CD4-positive, alpha-beta T cell treated with Interleukin-4 for 1 hour (primary cell): ENCODE data around the gene VHLL.
"Not testable (repeated sequence)": the region's sequence is repeated elsewhere in the genome, so short reads cannot be mapped to it uniquely, and the experiment has no call there.

ENCODE experiments used
- DNase-seq, 2 donors: peaks; one replicate each; pipeline ENCODE4 v3.0.0-alpha.2; 2020 to 2022

Gene VHLL

DNA sequence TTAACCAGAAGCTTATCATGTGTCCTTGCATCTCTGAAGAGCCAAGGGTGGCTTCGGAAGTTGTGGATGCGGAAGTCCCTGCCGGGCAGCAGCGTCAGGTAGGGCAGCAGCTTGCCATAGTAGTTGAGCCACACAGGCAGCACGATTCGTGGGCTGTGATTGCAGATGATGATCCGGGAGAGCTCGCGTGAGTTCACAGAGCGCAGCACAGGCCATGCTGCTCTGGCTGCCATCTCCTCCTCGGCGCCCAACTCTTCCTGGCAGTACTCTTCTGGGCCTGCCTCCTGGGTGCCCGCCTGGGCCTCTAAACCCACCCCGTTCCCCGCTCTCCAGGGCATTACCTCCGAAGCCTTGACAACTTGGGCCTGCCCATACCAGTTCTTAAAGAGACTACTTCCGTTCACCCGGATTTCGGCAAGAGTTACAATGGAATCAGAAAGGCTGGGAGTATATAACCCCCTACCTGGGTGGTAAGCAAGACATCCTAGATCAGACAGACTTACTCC is at the start of gene VHLL:
TSS of gene VHLL (minus strand) at position 456 of the 506 bp plus-strand sequence. CDS start at position 338, 118 bp downstream.
- no peak for DNase-seq

GRCh38 chr1:156347331-156347730 is 48.2 kb upstream of the VHLL start:
- DNase-seq: no peak

- no peak for DNase-seq
These were observed 47.5 kb upstream of the VHLL start for GRCh38 chr1:156346636-156347035.

- DNase-seq: not testable (repeated sequence)
These were observed 46.9 kb upstream of the VHLL start for GRCh38 chr1:156346035-156346434.

- DNase-seq: no peak
These were observed 45.3 kb upstream of the VHLL start for GRCh38 chr1:156344409-156344808.

GRCh38 chr1:156342166-156342955 is 43.3 kb upstream of the VHLL start:
- no peak for DNase-seq

DNA sequence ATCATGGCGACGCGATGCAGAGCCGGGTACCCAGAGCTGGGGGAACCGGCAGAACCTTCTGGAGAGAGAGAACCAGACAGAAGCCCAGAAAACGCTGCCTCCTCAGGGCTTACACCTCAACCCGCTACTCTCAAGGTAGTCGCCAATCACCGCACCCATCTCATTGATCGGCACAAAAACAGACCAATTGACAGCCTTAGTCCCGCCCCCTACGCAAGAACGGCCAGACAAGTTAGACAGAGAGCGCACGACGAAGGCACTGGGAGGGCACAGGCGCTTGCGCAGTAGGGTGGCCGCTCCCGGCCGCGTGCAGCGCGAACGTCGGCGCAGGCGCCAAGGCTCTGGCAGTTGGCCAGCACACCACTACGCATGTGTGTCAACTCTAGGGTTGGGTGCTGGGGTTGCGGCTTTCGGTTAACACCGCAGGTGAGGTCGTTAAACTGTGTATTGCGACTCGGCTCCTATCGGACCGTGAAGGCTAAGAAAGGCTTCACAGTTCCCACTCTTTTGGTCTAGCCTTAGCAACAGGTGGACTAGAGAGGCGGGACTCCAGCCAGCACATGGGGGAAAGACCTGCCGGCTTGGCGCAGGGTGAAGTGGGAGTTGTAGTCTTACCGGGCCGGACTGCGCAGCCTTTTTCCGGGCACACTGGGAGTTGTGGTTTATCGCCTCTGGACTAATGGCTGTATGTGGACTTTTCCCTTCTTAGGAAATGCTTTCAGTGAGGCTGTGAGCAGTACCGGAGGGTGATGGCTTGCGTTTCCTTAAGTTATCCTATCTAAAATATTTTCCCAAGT is 39.3 kb upstream of the VHLL start, which contains the start of the genes CCT3 and TSACC:
TSS of gene CCT3 (minus strand) at position 113 of the 797 bp plus-strand sequence. CDS start at position 5, 108 bp downstream.
TSS of gene TSACC (plus strand) at position 347 of the 797 bp plus-strand sequence. CDS start 1,232 bp downstream, outside the sequence.
- peak; percentile 100 for DNase-seq

DNA sequence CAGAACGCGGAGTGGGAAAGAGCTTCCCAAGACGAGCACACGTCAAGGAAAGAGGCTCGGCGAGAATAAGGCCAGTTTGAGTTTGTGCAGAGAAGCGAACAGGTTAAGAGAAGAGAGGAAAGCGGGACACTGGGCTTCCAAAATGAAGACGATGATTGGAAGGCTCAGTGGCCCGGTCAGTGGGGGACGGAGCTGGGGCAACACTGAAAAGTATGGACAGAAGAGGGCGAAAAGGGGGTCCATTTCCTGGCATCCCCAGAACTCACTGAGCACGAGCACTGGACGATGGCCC is 38.7 kb upstream of the VHLL start:
- no peak for DNase-seq

DNA sequence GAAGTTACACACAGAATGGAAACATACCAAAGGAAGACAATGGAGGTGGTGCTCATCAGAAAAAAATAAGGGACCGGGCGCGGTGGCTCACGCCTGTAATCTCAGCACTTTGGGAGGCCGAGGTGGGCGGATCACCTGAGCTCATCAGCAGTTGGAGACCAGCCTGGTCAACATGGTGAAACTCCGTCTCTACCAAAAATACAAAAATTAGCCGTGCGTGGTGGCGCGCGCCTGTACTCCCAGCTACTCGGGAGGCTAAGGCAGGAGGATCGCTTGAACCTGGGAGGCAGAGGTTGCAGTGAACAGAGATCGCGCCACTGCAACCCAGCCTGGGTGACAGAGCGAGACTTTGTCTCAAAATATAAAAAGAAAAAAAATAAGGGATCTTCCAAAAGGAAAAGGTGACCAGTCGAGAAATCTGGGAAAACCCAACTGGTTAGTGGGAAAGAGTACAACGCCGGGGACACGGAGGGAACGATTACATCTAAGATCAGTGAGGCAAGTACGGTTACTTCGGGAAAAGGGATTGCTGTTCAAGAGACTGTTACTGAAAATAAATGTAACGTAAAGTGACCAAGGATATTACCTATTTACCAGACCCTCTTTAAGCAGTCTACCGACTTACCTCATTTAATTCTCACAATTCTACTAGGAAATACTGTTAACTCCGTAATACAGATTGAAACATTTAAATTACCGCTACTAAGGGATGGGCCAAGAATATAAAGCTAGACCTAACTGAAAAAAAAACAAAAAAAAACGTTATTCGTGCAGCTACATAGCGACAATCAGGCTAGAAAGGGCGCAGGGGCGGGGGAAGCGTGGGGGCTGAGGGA is 38.2 kb upstream of the VHLL start:
- DNase-seq: peak in 1 of 2 donors; percentile 1

DNA sequence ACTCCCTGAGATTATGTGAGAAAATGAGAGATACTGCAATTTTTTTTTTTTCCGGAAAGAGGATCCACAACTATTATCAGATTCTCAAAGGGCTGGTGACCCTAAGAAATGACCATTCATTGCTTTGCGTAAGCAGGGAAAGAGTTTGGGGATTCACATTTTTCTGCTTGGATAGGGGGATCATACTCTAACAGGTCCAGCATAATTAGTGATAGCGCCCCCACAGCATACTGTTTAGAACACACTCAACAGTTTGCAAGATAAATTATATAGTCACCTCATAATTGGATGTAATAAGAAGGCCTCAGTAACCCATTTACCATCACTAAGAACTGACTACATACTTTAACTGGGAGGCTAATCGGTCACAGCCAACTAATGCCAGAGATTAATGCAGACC is 37.1 kb upstream of the VHLL start:
- peak in 1 of 2 donors; percentile 9 for DNase-seq

GRCh38 chr1:156323179-156323578 is 24.1 kb upstream of the VHLL start:
- not testable (repeated sequence) for DNase-seq

DNA sequence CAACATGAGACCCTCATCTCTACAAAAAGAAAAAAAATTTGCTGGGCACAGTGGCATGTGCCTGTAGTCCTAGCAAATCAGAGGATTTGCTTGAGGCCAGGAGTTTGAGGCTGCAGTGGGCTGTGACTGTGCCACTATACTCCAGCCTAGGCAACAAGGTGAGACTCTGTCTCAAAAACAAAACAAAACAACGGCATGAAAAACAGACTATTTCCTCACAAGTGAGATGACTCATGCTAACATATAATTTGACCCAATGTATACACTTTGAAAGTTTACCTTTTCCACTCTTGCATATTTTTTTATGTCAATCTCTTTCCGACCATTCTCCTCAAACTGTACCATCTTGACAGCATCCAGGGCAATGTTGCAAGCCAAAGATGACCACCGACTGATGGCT is 21.5 kb upstream of the VHLL start:
- no peak for DNase-seq

- peak in 1 of 2 donors; percentile 45 for DNase-seq
These were observed 20.6 kb upstream of the VHLL start for GRCh38 chr1:156319664-156320063.

DNA sequence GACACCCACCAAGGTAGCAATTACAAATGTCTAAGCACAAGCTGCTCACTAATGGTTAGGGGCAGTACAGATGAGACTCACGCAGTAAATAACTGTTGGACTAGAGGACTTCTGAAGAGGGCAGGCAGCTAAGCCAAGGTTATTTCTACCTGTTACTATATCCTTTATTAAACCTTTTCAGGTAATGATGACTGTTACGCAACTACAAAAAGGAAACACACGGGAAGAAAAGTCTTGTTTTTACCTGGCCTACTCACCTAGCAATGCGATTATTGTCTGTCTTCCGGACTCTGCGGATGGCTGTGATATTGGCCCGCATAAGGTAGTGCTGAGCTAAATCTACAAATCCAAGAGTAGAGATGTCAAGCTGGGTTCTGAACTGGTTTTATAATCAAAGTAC is 17.8 kb upstream of the VHLL start:
- no peak for DNase-seq

DNA sequence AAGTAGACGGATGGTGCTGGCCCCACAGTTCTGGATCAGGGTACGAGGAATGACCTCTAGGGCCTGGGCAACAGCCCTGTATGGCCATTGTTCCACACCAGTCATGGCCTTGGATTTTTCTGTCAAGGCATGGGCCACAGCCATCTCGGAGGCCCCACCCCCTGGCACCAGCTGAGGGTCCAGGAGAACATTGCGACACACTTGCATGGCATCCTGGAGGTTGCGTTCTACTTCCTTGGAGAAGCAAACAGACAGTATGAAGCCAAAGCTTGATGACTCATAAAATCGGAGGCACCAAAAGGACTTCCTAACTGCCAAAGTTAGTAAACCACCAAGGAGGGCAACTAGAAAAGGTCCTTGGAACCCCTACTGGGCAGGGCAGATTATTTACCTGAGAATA is 11.9 kb upstream of the VHLL start:
- no peak for DNase-seq

DNA sequence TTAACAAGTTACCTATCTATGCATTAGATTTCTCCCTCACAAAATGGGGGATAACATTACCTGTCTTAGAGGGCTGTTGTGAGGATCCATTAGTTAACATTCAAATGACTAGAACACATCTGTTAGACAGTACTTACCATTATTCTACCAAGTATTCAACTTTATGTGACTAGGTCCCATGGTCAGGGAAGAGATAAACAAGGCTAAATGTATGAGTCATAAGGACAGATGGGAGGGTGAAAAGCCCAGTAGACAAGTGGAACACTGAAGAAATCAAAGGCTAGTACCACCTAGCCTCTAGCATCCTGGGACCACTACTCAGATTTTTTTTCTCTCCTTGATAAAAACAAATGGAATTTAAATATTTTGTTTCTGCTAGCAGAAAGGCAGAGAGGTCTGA is 9.0 kb upstream of the VHLL start:
- no peak for DNase-seq

DNA sequence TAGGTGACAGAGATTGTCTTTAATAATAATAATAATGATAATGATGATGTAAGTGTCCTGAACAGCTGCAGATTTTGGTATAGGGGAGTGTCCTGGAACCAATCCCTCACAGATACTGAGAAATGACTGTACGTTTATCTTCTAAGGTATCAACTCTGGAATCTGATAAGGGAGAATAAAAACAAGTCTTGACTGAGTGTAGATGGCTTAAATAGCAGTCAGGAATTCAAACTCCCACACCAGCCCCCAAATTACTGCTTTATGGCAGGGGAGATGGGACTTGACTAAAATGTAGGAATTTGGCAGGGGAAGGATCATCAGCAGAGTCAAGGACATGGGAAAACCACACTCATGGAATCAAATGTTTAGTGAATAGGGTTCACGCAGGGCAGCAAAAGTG is 6.1 kb upstream of the VHLL start:
- DNase-seq: no peak

DNA sequence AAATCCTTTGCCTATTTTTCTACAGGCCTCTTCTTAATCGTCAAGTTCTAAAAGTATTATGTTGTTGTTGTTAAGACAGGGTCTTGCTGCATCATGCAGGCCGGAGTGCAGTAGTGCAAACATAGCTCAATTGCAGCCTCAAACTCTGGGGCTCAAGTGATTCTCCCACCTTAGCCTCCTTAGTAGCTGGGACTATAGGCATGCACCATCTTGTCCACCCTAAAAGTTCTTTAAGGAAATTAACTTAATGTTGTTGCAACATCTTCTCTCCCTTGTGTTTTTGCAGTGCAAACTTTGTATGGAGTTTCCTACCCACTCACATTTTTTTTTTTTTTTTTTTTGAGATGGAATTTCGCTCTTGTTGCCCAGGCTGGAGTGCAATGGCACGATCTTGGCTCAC is 4.1 kb upstream of the VHLL start:
- no peak for DNase-seq

- DNase-seq: peak; percentile 46 to 61
These were observed 3.6 kb downstream of the VHLL start, which contains the start of gene GLMP for GRCh38 chr1:156295391-156295947. Gene GLMP, minus strand, starts transcription at chr1:156295679. Its CDS starts 34 bp downstream, at chr1:156295645.

DNA sequence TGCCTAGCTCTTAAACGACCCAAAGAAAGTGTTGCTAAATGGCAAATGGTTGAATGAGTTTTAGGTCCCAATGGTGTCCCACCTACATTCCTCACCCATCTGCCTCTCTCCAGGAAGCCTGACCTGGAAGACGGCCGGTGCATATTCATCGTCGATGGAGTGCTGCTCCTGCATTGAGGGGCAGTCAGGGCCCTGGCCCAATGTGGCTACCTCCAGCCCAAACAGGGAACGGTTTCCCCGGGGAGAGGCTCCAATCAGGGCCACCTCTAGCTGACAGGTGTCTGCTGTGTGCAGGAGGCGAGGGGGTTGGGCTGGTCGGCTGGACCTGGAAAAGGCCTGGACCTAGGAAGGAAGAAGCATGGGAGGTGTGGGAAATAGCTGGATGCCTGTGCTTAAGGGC is 5.2 kb downstream of the VHLL start:
- no peak for DNase-seq

DNA sequence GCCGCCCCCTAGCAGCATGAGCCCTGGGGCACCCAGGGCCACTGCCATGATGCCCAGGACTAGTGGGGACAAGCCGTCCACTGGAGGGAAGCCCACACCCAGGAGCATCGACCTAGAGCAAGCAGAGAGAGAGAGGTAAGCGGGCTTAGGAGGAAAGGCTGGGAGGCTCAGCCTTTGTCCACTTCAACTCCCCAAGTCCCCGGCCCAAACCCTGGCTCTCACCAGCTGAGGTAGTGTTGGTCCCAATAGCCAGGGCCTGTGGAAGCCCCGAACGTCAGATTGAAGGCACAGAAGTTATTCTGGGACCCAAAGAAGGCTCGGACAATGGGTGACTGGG is 6.0 kb downstream of the VHLL start:
- no peak for DNase-seq

GRCh38 chr1:156291226-156292061 is 7.7 kb downstream of the VHLL start:
- peak; percentile 17 to 67 for DNase-seq
